AG08396 (cell line): Measurements from ENCODE around the gene RPS28.
"Not testable (repeated sequence)": the region's sequence is repeated elsewhere in the genome, so short reads cannot be mapped to it uniquely, and the experiment has no call there.

ENCODE experiments used
- DNase-seq: peaks from one replicate; pipeline ENCODE4 v3.0.0; 2012; ENCODE audit warnings: low spot score, mixed read lengths

The RPS28 gene

DNA sequence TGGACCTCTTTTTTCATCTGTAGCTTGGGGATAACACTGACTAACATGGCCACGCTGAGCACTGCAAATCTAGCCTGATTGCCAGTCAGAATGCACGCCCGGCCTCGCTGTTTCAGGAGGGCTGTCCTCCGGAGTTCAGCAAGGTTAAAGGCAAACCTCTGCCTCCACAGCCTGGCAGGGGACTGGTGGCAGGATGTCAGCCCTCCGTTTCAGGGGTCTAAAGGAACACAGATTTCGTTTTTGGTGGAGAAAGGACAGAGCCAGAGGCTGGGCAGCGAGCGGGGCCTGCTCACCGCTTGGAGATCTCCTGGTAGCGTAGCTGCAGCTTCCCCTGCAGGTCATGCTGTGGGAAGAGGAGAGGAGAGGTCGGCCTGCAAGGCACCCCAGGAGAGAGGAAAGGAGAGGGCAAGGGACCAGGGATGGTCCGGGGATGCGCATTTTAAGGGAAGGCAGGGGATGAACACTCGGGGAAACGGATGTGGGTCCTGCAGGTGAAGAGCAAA is 681 bp upstream of the RPS28 start:
- DNase-seq = no peak

DNA sequence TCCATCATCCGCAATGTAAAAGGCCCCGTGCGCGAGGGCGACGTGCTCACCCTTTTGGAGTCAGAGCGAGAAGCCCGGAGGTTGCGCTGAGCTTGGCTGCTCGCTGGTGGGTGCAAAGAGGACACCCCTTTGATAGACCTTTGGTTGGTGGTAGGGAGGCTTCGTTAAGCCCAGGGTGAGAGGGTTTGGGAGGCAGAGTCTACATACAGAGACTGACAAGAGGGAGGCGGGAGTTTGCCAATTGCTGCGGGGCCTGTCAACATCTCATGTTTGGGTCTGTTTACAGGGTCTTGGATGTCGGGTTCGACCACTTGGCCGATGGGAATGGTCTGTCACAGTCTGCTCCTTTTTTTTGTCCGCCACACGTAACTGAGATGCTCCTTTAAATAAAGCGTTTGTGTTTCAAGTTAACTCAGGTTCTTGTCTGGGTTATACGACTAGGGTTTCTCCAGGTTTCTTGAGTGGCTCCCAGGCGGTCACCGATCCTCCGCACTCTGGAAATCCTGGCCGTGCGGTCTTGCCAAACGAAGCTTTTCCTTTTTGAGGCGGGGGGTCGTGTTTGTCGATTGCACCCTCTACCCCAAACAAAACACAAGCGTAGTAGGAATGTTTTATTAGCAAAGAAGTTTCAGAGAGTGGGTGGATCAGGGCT is 816 bp downstream of the RPS28 start:
- no peak for DNase-seq

DNA sequence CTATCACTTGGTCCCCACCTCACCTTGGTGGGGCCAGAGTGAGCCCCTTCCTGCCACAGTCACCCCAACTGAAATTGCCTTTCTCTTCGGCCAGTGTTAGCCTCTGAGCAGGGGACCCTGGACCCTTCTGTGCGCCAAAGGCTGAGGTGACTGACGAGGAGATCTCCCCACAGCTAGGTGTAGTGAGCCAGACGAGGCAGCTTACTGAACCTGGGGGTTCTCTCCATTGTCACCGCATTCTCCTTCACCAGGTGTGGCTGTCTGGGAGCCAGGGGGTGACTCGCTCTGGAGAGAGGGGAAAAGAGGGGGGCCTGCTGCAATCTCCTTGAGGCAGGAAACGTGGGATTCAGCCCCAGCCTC is 1.3 kb downstream of the RPS28 start:
- no peak for DNase-seq

DNA sequence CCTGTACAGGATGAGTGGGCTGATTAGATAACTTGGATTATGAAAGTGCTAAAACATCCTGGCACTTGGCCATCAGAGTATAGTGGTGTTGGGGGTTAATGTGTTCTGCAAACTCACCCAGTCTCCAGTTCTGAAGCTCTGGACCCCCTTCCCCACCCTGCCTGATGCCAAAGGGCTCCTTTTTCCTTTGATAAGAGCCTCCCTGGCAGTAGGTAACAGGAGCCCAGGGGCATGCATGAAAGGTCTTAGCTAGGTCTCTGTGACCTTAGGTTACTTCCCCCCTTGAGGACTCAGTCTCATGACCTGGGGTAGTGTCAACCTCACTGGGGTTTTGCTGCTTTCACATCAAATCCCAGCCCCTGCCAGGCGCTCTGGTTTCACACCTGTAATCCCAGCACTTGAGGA is 2.5 kb downstream of the RPS28 start:
- DNase-seq = no peak

DNA sequence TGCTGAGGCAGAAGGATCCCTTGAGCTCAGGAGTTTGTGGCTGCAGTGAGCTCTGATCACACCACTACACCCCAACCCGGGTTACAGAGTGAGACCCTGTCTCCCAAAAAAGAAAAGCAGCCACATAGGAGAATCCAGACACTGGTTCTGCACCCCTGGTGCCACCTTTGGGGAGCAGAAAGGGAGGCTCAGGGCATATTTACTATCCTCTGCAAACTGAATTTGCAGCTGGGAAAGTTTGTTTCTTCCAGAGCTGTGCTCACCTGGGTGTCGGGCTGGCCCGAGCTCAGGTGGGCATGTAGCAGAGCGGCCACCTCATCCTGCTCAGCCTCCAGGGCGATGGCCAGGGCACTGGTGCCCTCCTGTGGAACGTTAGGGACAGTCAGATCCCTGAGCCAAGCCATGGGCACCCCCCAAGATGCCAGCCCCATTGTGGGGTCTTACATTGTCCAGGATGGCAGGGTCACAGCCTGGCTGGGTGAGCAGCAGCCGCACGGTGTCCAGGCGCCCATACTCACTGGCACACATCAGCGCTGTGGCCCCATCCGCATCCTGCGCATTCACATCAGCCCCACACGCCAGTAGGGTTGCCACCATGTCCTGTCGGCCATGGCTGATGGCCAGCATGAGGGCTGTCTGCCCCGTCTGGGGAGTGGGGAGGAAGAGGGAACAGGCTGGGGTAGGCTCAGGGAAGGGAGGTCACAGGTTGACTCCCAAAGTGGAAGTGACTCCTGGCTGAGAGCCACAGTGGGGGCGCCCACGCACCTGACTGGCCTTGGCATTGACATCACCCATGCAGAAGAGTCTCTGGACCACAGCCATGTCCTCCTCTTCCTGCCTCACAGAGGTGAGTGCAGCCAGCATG is 3.1 kb downstream of the RPS28 start:
- DNase-seq = no peak

DNA sequence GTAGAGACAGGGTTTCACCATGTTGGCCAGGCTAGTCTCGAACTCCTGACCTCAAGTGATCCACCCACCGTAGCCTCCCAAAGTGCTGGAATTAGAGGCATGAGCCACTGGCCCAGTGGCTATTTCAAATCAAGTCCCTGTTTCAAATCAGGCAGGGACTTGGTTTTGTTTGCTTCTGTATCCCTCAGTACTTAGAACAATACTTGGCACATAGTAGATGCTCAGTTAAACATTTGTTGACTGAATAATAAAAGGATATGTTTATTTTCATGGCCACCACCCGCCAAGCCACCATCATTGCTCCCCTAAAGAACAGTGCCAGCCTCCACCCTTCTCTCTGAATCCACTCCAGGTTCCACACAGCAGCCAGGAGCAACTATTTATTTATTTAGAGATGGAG is 4.2 kb downstream of the RPS28 start:
- DNase-seq = no peak

DNA sequence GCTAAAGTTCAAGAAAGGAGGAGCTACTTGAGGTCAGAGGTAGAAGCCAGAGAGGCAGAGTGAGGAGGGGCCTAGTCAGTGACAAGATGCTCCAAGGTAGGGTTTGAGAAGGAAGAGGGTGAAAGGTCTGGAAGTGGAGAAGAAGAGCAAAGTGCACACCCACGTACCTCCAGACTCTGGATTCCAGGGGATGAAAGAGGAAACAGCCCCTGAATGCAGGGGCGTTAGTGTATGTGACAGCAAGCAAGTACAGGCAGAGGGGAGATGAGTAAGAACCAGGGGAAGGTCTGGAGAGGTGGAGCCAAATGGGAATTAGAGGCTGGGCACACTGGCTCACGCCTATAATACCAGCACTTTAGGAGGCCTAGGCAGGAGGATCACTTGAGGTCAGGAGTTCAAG is 8.7 kb downstream of the RPS28 start:
- no peak for DNase-seq

DNA sequence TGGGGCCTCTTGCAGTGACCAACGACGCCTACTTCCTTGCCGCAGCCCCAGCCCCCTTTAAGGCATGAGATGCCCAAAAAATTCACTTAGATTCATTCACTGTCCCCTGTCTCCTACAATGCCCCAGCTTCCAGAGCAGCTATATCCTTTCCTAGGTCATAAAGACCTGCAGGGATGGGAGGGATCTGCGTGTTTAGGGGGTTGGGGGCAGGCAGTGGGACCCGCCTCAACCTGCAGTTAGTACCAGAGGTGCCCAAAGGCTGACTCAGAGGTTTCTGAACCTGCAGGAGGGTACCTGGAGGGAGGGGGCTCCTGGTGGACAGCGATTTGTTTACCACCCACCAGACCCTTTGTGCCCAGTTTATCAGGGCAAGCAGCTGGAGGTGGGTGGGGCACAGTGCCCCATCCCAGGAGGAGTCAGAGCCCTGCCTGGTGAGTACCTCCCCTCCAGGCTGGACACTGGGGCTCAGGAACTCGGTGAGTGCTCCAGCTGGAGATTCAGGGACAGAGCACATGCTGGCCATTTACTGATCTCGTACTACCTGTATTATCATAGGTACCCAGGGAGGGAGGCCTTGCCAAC is 10.1 kb downstream of the RPS28 start:
- no peak for DNase-seq

DNA sequence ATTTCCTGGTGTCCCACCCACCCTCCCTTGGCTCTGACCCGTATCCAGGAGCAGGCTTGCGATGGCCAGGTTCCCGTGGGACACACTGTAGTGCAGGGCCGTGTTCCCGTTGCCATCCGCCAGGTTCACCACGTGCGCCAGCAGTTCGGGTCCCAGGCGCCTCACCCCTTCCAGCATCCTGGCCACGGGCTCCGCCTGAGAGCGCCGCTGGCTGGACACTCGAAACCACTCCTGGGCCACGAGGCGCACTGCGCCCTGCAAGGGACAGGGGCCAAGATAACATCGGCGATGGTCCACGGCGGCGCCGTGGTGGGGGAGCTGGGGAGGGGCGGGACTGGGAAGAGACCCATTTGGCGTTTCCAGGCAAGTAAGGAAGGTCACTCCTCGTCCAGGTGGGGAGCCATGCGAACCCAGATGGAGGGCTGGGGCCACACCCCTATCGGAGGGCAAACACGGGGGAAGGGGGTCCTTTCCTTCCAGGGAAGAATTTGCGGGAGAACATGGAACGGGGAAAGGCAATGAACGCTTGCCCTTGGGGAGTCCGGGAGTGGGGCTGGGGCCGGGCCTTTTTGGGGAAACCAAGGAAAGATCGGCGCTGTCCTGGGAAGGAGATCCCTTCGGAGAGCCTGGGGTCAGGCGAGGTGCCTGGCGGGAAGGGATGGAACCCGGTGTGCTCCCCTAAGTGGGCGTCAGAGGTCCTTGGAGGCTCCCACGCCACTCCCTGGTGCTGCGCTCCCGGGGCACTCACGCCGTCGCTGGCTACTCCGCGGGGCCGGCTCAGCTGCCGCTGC is 11.9 kb downstream of the RPS28 start:
- no peak for DNase-seq

DNA sequence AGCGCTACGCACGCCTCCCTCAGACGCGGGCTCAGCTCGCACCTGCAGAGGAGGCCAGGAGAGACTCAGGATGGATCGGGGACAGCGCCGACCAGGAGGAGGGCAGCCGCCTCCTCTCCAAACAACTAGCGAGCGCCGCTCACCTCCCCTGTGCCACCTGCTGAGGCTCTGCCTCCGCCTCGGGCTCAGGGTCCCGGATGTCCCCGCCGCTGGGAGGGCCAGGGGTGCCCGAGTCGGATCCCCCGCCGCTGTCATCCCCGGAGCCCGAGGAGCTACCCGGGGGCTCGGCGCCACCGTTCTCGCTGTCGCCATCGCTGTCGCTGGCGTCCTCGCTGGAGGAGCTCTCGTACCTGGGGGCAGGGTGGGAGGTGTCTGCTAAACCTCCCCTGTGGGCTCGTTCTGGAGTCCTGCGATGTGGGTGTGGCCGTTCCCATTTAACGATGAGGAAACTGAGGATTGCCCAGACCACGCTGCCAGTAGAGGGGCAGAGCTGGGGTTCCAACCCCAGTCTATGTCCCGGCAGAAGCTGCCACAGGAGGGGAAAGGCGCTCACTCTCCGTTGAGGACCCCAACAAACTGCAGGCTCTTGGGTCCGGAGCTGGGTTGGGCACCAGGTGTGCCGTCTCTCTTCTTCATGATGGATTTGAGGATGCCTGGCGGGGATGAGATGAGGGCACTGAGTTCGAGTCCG is 12.6 kb downstream of the RPS28 start:
- no peak for DNase-seq

DNA sequence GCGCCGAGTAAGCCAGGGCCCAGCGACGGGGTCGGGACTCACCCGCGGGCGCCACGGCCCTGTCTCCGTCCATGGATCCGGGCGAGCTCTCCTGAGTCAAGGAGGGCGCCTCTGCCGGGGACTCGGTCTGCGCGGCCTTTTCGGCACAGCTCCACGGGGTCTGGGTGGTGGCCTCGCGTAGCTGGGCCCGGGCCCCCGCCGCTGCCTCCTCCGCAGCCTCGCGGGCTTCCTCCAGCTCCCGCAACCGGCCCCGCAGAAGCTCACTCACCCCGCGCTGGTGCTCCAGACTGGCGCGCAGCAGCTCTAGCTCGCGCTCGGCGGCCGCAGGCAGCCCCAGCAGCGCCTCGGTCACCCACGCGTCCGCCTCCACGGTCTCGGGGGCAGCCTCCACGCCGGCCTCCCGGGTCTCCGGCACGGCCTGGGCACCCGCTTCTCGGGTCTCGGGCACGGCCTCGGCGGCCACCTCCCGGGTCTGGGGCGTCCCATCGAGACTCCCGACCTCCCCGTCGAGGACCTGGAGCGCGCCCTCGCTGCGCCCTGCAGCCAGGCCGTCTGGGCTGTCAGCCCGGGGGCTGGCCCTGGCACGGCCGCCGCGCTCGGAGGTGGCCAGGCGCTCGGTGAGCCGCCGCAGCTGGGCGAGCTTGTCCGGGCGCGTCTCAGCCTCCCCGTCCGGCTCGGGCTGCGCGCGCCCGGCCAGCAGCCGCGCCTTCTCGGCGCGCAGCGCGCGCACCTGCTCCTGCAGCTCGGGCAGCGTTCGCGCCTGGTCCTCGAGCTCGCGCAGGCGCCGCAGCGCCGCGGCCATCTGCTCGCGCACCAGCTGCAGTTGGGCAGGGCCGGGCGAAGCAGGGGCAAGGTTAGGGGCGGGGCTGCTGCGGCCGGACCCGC is 13.4 kb downstream of the RPS28 start:
- peak; percentile 84 for DNase-seq

DNA sequence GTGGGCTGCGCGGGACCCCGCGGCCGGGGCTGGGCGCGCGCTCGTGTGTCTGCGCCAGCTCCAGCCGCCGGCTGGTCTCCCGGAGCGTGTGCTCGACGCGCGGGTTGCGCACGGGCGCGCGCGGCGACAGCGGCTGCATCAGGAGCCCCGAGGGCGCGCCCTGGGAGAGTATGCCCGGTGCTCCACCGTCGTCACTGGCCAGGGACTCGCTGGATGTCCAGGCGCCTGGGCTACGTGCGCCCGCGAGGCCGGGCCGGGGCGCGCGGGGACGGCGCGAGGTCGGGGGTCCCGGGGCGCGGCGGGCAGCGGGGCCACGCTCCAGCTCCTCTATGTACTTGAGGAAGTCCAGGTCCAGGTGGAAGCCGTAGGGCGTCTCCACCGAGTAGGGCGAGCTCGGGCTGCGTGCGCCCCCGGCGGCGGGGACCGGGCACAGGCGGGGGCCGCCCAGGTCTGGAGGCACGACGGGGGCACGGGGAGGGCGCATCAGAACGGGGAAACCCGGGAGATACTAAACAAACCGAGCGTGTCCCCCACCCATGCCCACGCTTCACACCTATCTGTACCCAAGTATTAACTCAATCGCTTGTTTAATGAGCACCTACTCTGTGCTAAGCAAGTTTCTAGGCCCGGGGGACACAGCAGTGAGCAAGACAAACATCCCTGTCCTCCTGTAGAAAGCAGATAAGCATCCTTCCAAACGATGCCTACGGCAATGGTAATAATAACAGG is 14.2 kb downstream of the RPS28 start:
- DNase-seq = no peak

DNA sequence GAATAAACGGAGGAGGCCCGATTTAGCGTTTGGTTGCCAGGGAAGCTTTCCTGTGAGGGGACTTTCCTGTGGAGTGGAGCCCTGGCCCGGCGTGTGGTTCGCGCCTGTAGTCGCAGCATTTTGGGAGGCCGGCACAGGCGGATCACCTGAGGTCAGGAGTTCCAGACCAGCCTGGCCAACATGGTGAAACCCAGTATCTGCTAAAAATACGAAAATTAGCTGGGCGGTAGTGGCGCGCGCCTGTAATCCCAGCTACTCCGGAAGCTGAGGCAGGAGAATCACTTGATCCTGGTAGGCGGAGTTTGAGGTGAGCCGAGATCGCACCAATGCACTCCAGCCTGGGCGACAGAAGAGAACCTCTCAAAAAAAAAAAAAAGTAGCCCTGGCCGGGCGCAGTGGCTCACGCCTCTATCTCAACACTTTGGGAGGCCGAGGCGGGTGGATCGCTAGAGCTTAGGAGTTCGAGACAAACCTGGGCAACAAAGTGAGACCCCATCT is 14.8 kb downstream of the RPS28 start:
- DNase-seq = no peak

DNA sequence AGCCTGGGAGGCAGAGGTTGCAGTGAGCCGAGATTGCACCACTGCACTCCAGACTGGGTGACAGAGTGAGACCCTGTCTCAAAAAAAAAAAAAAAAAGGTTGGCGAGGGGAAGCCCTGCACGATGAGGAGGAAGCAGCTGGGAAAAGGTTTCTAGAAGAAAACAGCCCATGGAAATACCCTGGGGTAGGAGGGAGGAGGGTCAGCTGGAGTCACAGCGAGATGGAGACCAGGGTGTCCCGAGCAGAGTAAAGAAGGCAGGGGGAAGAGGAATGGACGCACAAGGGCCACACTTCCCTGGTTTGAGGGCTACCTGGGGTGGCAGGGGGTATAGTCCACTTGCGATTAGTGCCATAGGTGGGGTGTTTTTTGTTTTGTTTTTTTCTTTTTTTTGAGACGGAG is 15.4 kb downstream of the RPS28 start:
- no peak for DNase-seq

DNA sequence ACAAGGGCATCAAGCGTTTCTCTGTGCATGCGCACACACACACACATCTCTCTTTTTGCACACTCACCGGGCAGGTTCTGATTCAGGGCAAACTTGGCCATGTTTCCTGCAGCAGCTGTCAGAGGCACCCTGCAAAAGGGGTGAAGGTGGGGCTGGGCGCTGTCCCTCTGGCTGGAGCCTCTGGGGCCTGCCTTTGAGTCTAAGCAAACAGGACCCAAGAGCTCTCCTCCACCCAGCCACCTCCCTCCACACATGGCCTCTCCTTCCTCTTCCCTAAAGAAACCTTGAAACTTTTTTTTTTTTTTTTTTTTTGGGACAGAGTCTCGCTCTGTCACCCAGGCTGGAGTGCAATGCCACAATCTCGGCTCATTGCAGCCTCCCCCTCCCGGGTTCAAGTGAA is 16.4 kb downstream of the RPS28 start:
- no peak for DNase-seq

DNA sequence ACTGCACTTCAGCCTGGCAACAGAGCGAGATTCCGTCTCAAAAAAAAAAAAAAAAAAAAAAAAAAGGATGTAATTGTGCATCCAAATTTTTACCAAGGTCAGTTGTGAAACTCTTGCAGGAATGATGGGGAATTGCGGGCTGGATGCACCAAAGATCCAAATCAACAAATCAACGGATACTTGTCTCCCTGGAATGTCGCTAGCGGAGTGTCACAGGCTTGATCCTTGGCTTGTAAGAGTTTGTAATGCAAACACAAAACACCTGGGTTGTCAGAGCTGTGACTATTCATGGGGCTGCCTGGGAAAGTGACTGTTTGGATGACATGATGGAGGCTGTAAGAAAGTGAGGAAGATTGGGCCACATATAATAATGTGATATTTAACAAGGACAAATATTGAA is 17.5 kb downstream of the RPS28 start:
- DNase-seq = no peak

DNA sequence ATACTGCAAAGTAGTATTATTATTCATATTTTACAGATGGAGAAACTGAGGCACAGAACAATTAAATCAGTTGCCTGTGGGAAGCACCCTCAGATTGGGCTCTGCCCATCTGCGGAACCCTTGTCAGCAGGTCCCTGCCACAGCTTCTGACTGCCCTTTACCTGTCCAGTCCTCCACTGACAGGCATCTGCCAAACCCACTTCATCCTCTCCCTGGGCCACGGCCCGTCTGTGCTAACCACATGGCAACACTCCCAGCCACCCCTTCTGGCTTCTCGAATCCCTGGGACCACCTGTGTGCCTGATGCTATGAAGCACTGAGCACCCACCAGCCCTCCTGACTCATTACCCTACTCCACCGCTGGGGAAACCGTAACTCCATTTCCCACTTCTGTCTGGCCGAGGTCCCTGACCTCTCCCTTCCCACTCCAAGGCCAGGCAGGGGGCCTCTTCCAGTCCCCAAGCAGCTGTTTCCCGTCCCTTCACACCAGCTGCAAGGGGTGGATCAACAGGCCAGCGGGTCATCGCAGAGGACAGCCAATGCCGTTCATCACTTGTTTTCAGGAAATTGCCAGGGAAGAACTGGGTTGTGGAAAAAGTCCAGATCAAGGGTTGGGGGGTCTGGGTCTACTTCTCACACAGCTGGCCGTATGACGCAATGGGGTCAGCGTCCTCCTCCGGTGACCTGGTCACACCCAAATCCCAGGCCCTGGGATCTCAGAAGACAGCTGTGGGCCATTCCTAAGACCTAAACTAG is 19.2 kb downstream of the RPS28 start:
- no peak for DNase-seq

DNA sequence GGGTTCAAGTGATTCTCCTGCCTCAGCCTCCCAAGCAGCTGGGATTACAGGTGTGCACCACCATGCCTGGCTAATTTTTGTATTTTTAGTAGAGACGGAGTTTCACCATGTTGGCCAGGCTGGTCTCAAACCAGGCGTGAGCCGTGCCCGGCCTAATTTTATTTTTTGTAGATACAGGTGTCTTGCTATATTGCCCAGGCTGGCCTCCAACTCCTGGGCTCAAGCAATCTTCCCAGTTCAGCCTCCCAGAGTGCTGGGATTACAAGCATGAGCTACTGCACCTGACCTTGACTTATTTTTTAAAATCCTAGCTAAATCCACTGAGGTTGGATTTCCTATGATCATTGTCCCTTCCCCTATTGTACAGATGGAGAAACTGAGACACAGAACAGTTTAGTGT is 20.2 kb downstream of the RPS28 start:
- DNase-seq = not testable (repeated sequence)

DNA sequence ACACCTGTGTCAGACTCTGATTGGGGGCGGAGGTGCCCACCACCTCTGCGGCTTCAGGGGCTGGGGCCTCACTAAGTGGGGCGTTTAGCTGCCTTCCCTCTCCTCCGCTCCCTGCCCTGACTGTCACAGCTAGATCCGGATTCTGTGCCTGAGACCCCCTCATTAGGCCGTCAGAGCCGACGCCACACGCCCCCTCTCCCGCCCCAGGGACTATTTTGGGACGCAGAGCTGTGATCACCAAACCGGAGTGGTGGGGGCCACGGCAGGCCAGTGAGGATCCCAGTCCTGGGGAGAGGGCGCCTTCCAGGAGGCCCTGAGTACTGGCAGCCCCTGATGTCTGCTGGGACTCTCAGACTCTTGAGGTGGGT is 21.0 kb downstream of the RPS28 start:
- DNase-seq = no peak
